GM21390 (cell line): ENCODE data around the gene PTPRN2.
"Not testable (repeated sequence)": the region's sequence is repeated elsewhere in the genome, so short reads cannot be mapped to it uniquely, and the experiment has no call there.

Source experiments
- ATAC-seq: cut with Tn5 transposase; IDR thresholded peaks from one replicate; pipeline ENCODE4 v1.9.1; 2021; ENCODE audit not compliant: unreplicated experiment

PTPRN2 gene

GRCh38 chr7:157994319-157994718 is 593.3 kb downstream of the PTPRN2 start:
- ATAC-seq: no peak

DNA sequence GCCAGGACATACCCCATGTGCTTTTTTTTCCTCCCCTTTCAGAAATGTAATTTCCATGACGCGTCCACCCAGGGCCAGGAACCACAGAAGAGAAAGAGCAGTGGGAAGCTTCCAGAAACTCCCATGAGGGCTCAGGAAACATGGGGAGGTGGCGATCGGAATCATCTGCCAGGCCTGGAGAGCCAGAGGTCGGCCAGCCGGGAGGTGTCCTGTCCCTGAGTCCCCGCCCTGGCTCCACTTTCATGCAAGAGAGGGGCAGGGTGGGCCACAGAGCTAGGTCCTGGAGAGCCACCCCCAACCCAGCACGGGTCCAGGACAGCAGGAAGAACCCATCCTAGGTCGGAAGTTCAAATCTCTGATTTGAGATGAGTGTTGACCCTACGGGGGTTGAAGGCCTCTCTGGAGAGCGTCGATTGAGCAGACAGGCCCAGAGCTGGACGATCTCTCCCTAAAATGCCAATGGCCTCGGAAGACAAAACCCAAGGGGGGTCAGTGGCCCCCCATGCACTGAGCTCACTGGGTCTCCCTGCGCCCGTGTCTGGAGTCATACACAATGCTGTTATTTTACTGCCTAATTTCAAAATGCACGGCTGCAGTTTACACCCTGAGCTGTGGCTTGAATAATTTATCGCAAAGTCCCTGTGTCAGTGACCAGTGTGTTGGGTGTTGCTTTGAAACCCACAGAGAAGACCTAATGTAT is 594.1 kb downstream of the PTPRN2 start:
- ATAC-seq: no peak

DNA sequence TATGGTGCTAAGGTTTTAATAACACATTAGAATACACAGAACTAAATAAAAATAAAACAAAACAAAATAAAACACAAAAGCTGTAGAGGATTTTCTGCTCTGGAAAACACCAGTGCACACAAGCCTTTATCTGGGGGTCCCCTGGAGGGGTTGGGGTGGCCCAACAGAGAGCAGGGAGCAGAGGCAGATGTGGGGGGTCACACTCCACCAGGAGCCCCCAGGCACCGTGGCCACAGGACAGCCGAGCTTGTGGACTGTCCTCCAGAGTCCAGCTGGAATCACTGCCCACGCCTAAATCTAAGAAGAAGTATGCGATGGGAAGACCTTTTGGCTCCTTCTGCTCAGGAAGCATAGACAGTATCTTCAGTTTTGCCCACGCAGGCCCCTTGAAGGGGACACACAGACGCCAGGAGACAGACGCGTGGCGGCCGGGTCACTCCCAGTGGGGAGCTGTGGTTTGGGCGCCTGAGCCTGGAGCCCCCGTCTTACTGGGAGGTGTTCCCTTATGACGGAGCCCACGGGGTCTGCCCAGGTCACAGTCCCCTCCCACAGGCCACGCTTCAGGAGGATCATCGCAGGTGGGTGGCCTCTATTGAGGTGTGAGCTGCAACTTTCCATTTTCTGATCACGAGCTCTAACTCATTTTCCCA is 595.0 kb downstream of the PTPRN2 start:
- no peak for ATAC-seq

DNA sequence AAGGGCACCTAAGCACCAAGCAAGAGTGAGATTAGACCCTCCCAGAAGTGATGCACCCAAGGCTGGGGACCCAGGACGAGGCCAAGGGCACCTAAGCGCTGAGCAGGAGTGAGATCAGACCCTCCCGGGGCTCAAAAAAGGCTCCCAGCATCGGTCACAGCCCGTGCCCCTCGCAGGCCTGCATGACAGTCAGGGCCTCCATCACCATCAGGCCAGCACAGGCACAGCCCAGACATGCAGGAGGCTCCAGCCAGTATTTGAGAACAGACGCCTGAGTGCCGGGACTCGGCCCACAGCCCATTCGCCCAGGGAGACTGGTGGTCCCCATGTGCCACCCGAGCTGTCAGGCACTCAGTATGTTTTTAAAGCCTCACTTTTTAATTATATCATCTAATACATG is 595.9 kb downstream of the PTPRN2 start:
- no peak for ATAC-seq

- ATAC-seq: no peak
Observed at GRCh38 chr7:157991351-157991750, 596.3 kb downstream of the PTPRN2 start.

DNA sequence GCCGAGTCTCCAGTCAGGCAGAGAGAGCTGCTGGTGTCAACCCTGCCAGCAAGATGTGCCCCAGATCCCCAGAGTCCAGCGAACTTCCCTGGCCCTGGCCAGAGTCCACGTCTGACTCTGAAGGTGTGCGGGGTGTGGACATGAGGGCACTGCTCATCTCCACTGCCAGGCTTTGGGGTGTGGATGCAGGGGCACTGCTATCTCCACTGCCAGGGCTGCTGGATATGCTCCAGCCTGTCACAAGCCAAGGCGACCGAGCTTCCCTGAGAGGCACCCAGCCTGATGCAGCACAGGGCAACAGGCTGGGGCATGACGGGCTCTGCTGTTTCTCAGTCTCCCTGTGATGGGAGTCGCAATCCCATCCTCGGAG is 596.8 kb downstream of the PTPRN2 start:
- no peak for ATAC-seq

GRCh38 chr7:157990226-157990880 is 597.3 kb downstream of the PTPRN2 start:
- ATAC-seq: no peak

- no peak for ATAC-seq
Observed at GRCh38 chr7:157989589-157989988, 598.0 kb downstream of the PTPRN2 start.

- ATAC-seq: no peak
Observed at GRCh38 chr7:157987906-157988305, 599.7 kb downstream of the PTPRN2 start.

- no peak for ATAC-seq
Observed at GRCh38 chr7:157986051-157986450, 601.6 kb downstream of the PTPRN2 start.

DNA sequence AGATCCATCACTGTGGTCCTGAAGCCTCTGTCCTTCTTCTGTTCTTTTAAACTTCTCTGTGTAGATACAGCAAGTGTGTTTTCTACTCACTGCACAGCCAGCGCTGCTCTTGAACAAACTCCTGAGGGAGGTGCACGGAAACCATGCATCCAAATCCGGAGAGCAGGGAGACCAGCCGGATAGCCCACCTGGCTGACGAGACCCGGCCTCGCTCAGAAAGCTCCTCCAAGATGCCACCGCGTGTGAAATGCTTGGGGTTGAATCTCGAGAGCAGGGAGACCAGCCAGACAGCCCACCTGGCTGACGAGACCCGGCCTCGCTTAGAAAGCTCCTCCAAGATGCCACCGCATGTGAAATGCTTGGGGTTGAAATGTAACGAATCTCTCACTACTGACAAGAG is 602.0 kb downstream of the PTPRN2 start:
- no peak for ATAC-seq

- ATAC-seq: no peak
Observed at GRCh38 chr7:157984423-157985163, 603.0 kb downstream of the PTPRN2 start.

GRCh38 chr7:157983502-157984422 is 603.9 kb downstream of the PTPRN2 start:
- ATAC-seq: no peak

DNA sequence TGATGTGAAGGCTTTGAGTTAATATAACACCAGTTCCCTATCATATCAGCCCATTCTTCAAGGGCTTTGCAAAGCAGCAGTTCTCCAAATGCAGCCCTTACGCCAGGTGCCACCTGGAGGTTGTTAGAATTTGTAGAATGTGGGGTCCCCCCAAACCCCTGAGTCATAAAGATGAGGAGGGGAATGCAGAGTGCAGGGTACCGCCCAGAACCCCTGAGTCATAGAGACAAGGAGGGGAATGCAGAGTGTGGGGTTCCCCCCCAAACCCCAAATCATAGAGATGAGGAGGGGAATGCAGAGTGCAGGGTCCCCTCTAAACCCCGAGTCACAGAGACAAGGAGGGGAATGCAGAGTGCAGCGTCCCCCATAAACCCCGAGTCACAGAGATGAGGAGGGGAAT is 605.8 kb downstream of the PTPRN2 start:
- ATAC-seq: no peak

GRCh38 chr7:157980774-157981173 is 606.8 kb downstream of the PTPRN2 start:
- ATAC-seq: no peak

DNA sequence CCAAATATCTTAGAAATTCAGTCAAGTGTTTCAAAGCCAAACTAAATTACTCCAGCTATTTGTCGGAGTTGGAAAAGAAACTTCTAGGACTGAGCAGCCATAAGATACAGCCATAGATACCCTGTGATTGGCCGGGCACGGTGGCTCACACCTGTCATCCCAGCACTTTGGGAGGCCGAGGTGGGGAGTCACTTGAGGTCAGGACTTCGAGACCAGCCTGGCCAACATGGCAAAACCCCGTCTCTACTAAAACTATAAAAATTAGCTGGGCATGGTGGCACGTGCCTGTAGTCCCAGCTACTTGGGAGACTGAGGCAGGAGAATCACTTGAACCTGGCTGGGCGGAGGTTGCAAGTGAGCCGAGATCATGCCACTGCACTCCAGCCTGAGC is 607.3 kb downstream of the PTPRN2 start:
- ATAC-seq: not testable (repeated sequence)

DNA sequence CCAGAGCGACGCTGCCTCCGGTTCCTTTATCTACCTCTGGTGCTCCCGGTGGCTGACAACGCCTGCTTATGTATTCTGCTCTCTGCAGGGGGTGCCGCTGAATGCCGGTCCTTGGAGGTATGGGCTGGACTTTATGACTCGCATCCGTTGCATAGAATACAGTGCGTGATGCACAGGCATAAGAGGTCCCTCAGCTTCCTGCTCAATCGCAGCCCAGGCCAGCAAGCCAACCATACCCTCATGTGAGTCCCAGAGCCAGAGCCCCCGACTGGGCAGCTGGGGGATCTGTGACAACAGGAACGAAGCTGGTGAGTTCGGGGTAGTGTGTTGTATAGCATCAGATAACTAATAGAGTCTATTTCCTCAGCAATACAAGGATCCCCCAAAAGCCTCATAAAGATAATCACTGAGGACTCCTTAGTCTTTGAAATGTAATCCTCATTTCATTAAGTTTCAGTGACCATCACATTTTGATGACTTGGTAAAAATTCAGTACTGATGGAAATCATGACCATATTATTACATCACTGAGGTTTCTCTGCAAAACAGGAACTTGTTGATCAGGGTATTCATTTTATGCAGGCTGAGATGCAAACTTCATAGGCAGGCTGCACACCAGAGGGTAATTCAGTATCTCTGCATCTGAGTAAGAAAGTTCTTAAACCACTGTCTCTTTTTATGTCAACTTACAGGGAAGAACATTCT is 607.8 kb downstream of the PTPRN2 start:
- no peak for ATAC-seq

DNA sequence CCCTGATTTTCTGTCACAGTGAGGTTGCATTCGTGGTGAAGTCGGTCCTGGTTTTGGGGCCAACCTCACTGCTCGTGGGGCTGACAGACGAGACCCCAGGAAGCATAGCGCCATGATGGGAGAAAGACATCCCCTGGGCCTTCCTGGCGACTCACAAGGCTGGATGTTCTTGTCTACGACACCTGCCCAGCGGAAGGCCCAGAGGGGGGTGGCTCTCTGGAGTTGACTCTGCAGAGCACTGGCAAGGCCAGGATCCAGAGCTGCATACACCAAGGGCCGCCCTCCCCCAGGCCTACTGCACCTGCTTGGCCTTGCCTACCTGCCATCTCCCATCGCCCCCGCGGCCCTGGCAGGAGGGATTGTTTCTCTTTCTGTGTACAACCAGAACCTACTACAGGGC is 608.9 kb downstream of the PTPRN2 start:
- ATAC-seq: no peak

DNA sequence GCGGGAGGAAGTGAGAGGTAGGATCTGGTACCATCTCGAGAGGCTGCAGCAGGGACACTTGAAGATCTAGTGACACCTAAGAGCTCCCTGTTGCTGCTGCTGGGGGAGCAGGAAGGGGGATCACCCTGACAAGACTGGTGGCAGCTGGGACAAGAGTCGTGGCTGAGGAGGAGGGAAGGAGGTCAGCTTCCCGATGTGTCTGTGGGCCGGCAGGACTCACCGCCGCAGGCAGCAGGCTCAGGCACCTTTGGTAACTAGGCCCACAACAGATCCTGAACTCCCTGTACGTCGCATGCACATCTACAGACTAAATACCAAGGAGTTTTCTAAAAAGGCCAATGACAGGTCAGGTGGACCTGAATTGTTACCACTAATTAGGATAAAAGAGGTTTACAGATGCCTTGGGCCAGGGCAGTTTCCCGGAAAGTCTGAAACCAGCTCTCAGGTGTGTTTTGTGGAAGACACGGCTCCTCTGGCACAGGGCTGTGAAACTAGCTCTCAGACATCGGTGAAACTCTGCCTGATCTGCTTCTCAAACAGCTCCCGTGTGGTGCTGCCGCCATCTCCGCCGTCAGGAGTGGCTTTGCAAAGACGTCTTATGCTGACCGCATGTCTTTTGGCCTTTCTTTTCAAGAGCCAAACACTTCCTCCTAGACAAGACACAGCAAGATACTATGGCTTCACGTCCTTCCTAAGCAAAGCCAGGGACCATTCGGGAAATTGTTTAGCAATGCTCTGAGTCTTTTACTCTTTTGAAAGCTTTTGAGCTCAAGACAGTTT is 609.7 kb downstream of the PTPRN2 start:
- no peak for ATAC-seq
